Mesothelial cell of epicardium (in vitro differentiated cells): Measurements from ENCODE around the gene CEP20. TPM values are rescaled to one million over a fixed set of nuclear protein-coding genes. Genes with fewer than 3 reads are reported as not detected.

Source experiments
- DNase-seq, 2 experiments: peaks; one replicate each; pipeline ENCODE4 v3.0.0; 2021; ENCODE audit warnings: low spot score in 2 of 2; ENCODE audit not compliant: unreplicated experiment in 2 of 2
- H3K27ac Mint-ChIP-seq: 2 replicates; pipeline ENCODE4 v1.8.0; 2021; ENCODE audit warnings: mixed read lengths
- H3K27me3 Mint-ChIP-seq: 2 replicates; pipeline ENCODE4 v1.8.0; 2021; ENCODE audit warnings: low read depth, mixed read lengths
- H3K36me3 Mint-ChIP-seq: 2 replicates; pipeline ENCODE4 v1.8.0; 2021; ENCODE audit warnings: mixed read lengths
- H3K4me1 Mint-ChIP-seq: 2 replicates; pipeline ENCODE4 v1.8.0; 2021; ENCODE audit warnings: mixed read lengths
- H3K4me3 Mint-ChIP-seq: 2 replicates; pipeline ENCODE4 v1.8.0; 2021; ENCODE audit warnings: mild to moderate bottlenecking, moderate library complexity, mixed read lengths
- H3K9me3 Mint-ChIP-seq: 2 replicates; pipeline ENCODE4 v1.8.0; 2021; ENCODE audit warnings: mixed read lengths
- total RNA-seq: library from RNA; stranded (reverse); gene quantifications from 3 replicates; pipeline ENCODE4 v1.2.1, GENCODE V29; 2021
- TF ChIP-seq, protein P1 (sequence below): fragments of 200-600 bp; sonication (generic); IDR thresholded peaks from one replicate; pipeline ENCODE4 v1.5.0; 2021; ENCODE audit warnings: antibody characterized with exemption; ENCODE audit not compliant: unreplicated experiment

CEP20 gene
- total RNA-seq, 1 donor from 2014 or later = 23.3 TPM

DNA sequence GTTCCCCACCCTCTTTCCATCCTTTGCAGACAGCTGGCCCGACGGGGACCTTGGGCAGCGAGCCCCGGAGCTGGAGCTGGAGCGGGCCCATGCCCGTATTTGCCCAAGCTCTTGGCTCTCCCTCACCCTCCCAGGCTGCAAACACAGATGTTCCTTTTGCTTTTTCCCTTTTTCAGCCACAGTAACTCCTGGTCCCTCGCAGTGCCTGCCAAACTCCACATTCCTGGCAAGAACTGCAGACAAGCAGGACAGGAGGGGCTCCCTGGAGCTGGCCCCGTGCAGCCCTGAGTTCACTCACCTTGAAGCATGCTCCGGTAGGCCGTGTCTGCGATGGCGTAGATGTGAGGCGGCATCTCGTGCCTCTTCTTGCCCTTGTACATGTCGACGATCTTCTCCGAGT lies 65.4 kb downstream of the CEP20 start:
- TF ChIP-seq, protein P1, sequence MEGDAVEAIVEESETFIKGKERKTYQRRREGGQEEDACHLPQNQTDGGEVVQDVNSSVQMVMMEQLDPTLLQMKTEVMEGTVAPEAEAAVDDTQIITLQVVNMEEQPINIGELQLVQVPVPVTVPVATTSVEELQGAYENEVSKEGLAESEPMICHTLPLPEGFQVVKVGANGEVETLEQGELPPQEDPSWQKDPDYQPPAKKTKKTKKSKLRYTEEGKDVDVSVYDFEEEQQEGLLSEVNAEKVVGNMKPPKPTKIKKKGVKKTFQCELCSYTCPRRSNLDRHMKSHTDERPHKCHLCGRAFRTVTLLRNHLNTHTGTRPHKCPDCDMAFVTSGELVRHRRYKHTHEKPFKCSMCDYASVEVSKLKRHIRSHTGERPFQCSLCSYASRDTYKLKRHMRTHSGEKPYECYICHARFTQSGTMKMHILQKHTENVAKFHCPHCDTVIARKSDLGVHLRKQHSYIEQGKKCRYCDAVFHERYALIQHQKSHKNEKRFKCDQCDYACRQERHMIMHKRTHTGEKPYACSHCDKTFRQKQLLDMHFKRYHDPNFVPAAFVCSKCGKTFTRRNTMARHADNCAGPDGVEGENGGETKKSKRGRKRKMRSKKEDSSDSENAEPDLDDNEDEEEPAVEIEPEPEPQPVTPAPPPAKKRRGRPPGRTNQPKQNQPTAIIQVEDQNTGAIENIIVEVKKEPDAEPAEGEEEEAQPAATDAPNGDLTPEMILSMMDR = no peak
- no peak overlapping the region for H3K4me3 Mint-ChIP-seq
- no peak overlapping the region for H3K27ac Mint-ChIP-seq

DNA sequence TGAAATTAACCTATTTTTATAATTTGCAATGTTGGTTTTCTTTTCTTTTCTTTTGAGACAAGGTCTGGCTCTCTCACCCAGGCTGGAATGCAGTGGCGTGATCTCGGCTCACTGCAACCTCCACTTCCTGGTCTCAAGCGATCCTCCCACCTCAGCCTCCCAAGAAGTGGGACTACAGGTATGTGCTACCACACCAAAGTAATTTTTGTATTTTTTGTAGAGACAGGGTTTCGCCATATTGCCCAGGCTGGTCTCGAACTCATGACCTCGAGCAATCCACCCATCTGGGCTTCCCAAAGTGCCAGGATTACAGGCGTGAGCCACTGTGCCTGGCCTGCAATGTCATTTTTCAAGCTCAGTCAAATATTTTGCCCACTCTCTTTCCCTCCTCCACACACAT lies 67.6 kb downstream of the CEP20 start:
- Mint-ChIP-seq H3K4me1 (no peaks in the 10 kb centered on the region), H3K27me3 (peaks cover 56% of the 10 kb centered on the region), H3K27ac (no peak overlapping the region), H3K4me3 (no peak overlapping the region), H3K9me3 (peaks cover 13% of the 10 kb centered on the region), H3K36me3 (peaks cover 4% of the 10 kb centered on the region)
- TF ChIP-seq, protein P1 = no peak
- no peak for DNase-seq

More for the DNA sequence above, 65.4 kb downstream of the CEP20 start:
- DNase-seq = no peak
- H3K27me3 Mint-ChIP-seq = peaks cover 46% of the 10 kb centered on the region
- no peaks in the 10 kb centered on the region for H3K4me1 Mint-ChIP-seq
- H3K36me3 Mint-ChIP-seq = no peaks in the 10 kb centered on the region
- H3K9me3 Mint-ChIP-seq = peaks cover under 1% of the 10 kb centered on the region

DNA sequence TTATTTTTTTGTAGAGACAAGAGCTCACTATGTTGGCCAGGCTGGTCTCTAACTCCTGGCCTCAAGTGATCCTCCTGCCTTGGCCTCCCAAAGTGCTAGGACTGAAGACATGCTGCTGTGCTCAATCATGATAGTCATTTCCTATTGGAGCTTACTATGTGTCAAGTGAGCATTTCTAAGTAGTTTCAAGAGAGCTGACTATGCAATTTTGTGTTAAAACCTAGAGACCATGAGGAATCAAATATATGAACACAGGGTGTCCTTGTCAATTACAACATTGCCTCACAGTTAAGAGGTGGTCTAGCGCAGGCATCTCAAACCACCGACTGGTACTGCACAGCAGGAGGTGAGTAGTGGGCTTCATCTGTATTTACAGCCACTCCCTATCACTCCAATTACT lies 69.4 kb downstream of the CEP20 start:
- Mint-ChIP-seq H3K36me3 (peaks cover 4% of the 10 kb centered on the region), H3K27me3 (peaks cover 58% of the 10 kb centered on the region), H3K4me3 (no peak overlapping the region), H3K9me3 (peaks cover 19% of the 10 kb centered on the region), H3K27ac (no peak overlapping the region), H3K4me1 (no peaks in the 10 kb centered on the region)
- TF ChIP-seq, protein P1 = no peak
- no peak for DNase-seq

DNA sequence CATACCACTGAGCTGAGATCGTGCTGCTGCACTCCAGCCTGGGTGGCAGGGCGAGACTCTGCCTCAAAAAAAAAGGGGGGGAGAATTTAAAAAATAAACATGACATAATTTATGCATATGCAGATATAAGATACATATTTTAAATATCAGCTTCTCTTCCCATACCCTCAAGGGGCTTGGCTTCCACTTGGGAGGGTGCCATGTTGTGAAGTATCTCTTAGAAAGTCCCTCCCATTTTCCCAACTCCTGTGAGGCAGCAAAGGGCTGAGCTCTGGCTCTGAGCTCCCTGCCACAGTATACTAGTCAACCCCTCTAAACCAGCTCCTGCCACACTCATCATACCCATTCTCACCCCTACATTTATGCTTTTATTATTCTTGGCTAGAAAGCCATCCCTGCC lies 71.0 kb downstream of the CEP20 start:
- H3K27ac Mint-ChIP-seq = no peak overlapping the region
- H3K4me3 Mint-ChIP-seq = no peak overlapping the region
- peaks cover 19% of the 10 kb centered on the region for H3K9me3 Mint-ChIP-seq
- no peaks in the 10 kb centered on the region for H3K4me1 Mint-ChIP-seq
- peaks cover 4% of the 10 kb centered on the region for H3K36me3 Mint-ChIP-seq
- H3K27me3 Mint-ChIP-seq = peaks cover 56% of the 10 kb centered on the region
- no peak for DNase-seq
- TF ChIP-seq, protein P1 = no peak

DNA sequence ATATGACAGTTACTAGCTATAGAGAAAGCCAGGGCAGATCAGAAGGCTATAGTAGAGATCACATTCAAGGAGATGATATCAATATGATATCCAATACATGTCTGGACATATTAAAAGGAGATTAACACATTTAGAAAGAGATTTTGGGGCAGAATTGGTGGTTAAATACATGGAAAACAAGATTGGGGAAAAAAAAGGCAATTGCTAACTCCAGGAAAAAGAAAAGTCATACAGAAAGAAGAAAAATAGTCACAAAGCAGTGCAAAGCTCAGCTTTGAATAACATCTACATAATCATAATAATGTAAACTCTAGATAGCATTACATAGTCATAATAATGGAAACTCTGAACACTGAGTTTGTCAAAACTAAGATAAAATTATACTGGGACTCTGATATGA lies 72.2 kb downstream of the CEP20 start:
- Mint-ChIP-seq H3K36me3 (peaks cover 4% of the 10 kb centered on the region), H3K4me3 (no peak overlapping the region), H3K9me3 (peaks cover 19% of the 10 kb centered on the region), H3K27ac (no peak overlapping the region), H3K4me1 (no peaks in the 10 kb centered on the region), H3K27me3 (peaks cover 63% of the 10 kb centered on the region)
- TF ChIP-seq, protein P1 = no peak
- DNase-seq = no peak

Other genes starting within 250 kb of the CEP20 start
- 76.2 to 79.1 TPM (median 76.6 TPM) in 3 replicates for gene MARF1, start 245.4 kb downstream of the CEP20 start, total RNA-seq
- gene NDE1, start 238.4 kb downstream of the CEP20 start, total RNA-seq = 45.9 to 48.2 TPM (median 46.8 TPM) in 3 replicates
- 0.58 to 0.89 TPM (median 0.66 TPM) in 3 replicates for gene MYH11, start 31.6 kb downstream of the CEP20 start, total RNA-seq
- gene ABCC1, start 61.0 kb upstream of the CEP20 start, total RNA-seq = 65.2 to 69.4 TPM (median 66.9 TPM) in 3 replicates